22Rv1 (cell line): ENCODE measurements around the gene ACADL.

Source experiments
- CTCF ChIP-seq: fragments of 450-650 bp; IDR thresholded peaks from 2 replicates; pipeline ENCODE4 v1.5.1; 2017; ENCODE audit warnings: mild to moderate bottlenecking
- ZFX ChIP-seq: fragments of 450-650 bp; IDR thresholded peaks from 2 replicates; pipeline ENCODE4 v1.6.1; 2017; ENCODE audit warnings: antibody characterized with exemption, borderline replicate concordance

GRCh38 chr2:210203558-210203957 lies 21.7 kb downstream of the ACADL start:
- TF ChIP-seq CTCF = no peak
- no peak for TF ChIP-seq ZFX
